Activated T-helper 1 cell treated with anti-CD3 and anti-CD28 coated beads, Interleukin-12 subunit alpha, Interleukin-12 subunit beta, Interleukin-2, Interleukin-4 antibody, amounts not matched to agents 30 ng/mL and 10 ng/mL and 1 ng/mL, durations not matched to agents 14 hours and 24 hours and 36 hours (primary cell): ENCODE measurements around the gene POMGNT2. TPM values are rescaled to one million over a fixed set of nuclear protein-coding genes. Genes with fewer than 3 reads are reported as not detected.
"Not testable (repeated sequence)": the region's sequence is repeated elsewhere in the genome, so short reads cannot be mapped to it uniquely, and the experiment has no call there.

Source experiments
- DNase-seq: peaks from one replicate; pipeline ENCODE4 v3.0.0; 2021; ENCODE audit warnings: low spot score
- H3K27ac Mint-ChIP-seq: one replicate; pipeline ENCODE4 v1.8.0; 2021; ENCODE audit warnings: mild to moderate bottlenecking, mixed read lengths
- H3K27me3 Mint-ChIP-seq: one replicate; pipeline ENCODE4 v1.8.0; 2022; ENCODE audit warnings: mild to moderate bottlenecking, moderate library complexity, mixed read lengths; ENCODE audit not compliant: insufficient read depth
- H3K36me3 Mint-ChIP-seq: one replicate; pipeline ENCODE4 v1.8.0; 2021; ENCODE audit warnings: low read depth, mixed read lengths
- H3K4me1 Mint-ChIP-seq: one replicate; pipeline ENCODE4 v1.8.0; 2021; ENCODE audit warnings: low read depth, mixed read lengths
- H3K4me3 Mint-ChIP-seq: one replicate; pipeline ENCODE4 v1.8.0; 2021; ENCODE audit warnings: mild to moderate bottlenecking, moderate library complexity, mixed read lengths
- H3K9me3 Mint-ChIP-seq: one replicate; pipeline ENCODE4 v1.8.0; 2021; ENCODE audit warnings: mixed read lengths
- intact Hi-C: fragments of 100-400 bp; cut with micrococcal nuclease; formaldehyde crosslinking; loops from one replicate; pipeline ENCODE4 v1.15.1; 2024
- total RNA-seq: library from RNA; stranded (reverse); gene quantifications from 2 replicates; pipeline ENCODE4 v1.2.3, GENCODE V29; 2022

Gene POMGNT2
- total RNA-seq, 1 donor from 2014 or later = 8.3 TPM

DNA sequence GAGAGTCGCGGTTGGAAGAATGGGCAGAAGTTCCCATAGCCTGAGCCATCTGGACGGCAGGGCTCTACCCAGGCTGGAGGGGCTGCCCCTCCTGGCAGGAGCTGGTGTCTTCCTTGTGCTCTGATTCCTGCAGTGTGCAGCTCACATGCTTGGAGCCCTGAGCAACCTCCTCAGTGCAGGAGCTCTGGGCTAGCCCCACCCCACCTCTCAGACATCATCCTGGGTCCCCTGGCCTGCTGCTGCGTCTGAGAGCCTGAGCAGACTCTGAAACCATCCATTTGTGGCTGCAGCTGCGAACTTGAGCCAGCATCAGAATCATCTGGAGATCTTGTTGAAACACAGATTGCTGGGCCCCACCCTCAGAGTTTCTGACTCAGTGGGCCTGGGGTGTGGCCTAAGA is 42.8 kb downstream of the POMGNT2 start:
- Mint-ChIP-seq H3K27ac (no peak overlapping the region), H3K4me3 (no peak overlapping the region), H3K9me3 (no peaks in the 10 kb centered on the region), H3K36me3 (no peaks in the 10 kb centered on the region), H3K4me1 (no peaks in the 10 kb centered on the region), H3K27me3 (no peaks in the 10 kb centered on the region)
- intact Hi-C loops = no loop called here
- DNase-seq = no peak

DNA sequence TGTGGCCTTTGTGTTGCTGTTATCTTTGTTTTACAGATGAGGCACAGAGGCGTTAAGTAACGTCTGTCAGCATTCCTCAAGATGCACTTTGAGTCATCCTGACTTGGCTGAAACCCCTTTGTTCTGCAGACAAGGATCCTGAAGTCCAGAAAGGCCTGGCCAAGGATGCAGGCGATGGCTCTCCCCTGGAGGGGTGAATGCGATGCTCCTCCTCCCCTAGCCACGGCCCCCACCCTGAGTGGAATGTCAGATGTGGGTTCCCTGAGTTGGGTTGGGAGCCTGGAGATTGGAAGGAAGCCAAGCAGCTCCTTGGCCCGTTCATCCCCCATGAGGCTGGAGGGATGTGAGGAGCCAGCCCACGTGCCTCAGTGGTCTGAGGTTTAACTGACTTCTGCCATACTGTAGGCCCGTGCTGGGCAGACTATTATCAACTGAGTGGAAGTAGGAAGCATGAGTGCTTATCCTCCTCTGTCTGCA is 43.3 kb downstream of the POMGNT2 start:
- intact Hi-C loops = no loop called here
- Mint-ChIP-seq H3K4me3 (no peak overlapping the region), H3K27ac (no peak overlapping the region)

DNA sequence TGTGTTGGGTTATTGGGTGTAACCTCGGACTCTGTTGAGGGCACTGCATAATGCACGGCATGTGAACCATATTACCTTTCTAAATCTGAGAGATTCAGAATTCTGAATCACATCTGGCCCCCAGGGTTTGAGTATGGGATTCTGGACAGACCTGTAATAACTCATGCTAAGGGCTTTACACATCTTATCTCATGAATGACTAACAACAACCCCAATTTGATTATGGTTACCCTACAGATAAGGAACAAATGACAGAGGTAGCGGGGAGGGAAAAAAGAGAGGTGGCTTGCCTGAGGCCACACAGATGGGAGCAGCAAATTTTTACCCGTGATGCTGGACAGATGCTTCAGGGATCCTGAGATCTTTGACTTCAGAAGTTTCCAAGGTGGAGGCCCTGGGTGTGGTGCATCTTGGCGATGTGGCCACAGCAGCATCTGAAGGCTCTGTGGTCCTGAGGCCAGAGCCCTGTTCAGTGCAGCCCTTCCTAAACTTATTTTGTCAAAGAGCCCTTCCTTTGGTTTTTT is 43.8 kb downstream of the POMGNT2 start:
- Mint-ChIP-seq H3K4me1 (no peaks in the 10 kb centered on the region), H3K9me3 (no peaks in the 10 kb centered on the region), H3K27me3 (peaks cover 2% of the 10 kb centered on the region), H3K4me3 (no peak overlapping the region), H3K36me3 (no peaks in the 10 kb centered on the region), H3K27ac (no peak overlapping the region)
- no peak for DNase-seq
- intact Hi-C loops = no loop called here

More for the DNA sequence above, 43.3 kb downstream of the POMGNT2 start:
- Mint-ChIP-seq H3K36me3 (no peaks in the 10 kb centered on the region), H3K4me1 (no peaks in the 10 kb centered on the region), H3K9me3 (no peaks in the 10 kb centered on the region), H3K27me3 (peaks cover under 1% of the 10 kb centered on the region)
- no peak for DNase-seq

DNA sequence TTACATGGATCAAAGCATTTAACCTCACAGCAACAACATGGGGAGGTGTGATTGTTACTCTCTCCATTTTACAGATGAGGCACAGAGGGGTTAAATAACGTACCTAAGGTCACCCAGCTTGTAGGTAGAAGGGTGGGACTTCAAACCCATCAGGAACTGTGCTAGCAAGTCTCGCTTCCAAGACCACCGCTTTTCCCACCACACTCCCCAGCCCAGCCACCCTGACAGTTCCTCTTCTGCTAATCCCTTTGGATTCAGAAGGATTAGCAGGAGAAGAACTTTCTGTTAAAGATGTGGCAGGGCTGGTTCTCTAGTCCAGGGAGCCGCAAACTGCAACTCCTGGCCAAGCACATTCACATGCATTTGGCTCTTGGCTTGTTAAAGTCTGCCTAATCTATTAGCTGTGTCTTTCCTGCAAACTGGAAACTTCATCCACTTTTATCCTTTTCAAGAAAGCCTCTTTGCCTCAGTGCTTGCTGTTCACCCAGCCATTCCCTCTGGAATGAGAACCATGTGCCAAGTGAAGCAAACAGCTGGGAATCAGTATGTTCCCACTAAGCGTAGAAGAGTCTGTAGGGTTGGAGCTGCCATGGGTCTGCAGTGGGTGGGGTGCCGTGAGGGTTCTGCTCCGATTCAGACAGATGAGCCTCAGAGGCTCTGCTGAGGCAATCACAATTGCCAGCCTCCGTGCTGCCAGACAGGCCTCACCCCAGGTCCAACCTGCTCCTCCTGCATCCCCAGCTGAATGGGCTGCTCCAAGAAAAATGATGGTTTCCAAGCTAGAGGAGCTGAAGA is 44.6 kb downstream of the POMGNT2 start:
- H3K4me1 Mint-ChIP-seq = no peaks in the 10 kb centered on the region
- no peaks in the 10 kb centered on the region for H3K9me3 Mint-ChIP-seq
- H3K27ac Mint-ChIP-seq = no peak overlapping the region
- no peak overlapping the region for H3K4me3 Mint-ChIP-seq
- H3K36me3 Mint-ChIP-seq = no peaks in the 10 kb centered on the region
- intact Hi-C loops = no loop called here
- no peak for DNase-seq
- peaks cover 2% of the 10 kb centered on the region for H3K27me3 Mint-ChIP-seq

DNA sequence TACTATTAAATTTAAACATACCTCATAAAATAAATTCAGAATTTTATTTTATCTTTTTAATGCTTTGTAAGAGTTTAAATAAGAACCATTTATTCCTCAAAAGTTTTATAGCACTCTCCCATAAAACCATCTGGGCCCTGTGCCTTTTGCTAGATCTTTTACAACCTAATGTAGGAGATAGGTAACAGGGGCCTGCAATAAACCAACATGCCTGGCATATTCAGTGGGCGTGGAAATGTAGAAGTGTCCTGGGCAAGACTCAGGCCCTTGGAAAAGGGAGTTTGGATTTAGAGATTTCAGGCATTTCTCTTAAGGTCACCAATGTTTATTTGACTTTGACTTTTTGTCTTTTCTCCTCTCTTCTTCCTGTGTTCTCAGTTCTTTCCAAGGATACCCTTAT is 46.4 kb downstream of the POMGNT2 start:
- Mint-ChIP-seq H3K27ac (no peak overlapping the region), H3K27me3 (peaks cover 2% of the 10 kb centered on the region), H3K9me3 (no peaks in the 10 kb centered on the region), H3K4me1 (no peaks in the 10 kb centered on the region), H3K36me3 (no peaks in the 10 kb centered on the region), H3K4me3 (no peak overlapping the region)
- intact Hi-C loops = no loop called here
- DNase-seq = no peak

DNA sequence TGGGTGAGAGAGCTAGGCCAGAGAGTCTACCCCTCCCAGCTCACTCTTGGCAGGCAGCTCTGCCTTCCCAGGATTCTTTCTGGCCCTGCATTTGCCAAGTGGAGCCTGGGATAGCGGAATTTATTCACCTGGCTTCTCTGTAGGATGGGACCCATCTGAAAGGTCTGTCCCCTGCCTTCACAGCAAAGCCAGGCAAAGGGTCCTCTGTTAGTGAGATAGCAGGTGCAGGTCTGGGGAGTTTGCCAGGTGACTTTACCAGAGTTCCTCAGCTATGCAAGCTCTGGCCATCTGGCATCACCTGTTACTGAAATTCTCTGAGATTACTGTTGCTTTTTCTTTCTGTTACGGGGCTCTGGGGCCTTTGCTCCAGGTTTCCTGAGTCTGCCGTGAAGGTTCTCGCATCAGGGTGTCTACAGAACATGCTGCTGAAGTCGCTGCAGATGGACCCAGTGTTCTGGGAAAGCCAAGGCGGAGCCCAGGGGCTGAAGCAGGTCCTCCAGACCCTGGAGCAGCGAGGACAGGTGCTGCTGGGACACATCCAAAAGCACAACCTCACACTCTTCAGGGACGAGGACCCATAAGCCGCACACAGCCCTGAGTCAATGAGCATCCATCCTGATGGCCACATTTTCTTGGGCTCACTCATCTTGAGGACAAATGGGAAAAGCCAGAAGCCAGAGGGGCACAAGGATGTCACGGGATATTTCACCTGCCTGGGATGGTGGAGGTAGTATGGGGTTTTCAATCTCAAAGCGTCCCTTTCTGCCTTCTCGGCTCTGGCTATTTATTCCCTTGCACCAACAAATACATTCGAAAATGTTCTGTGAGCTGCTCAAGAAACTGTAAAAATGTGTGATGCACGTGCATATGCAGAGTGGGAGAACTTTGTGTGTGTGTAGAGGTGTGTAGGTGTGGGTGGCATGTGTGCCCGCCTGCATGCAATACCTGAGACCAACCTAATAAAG is 49.8 kb downstream of the POMGNT2 start:
- DNase-seq = no peak
- Mint-ChIP-seq H3K9me3 (peaks cover 15% of the 10 kb centered on the region), H3K27ac (no peak overlapping the region), H3K4me1 (no peaks in the 10 kb centered on the region), H3K27me3 (peaks cover 6% of the 10 kb centered on the region), H3K36me3 (no peaks in the 10 kb centered on the region), H3K4me3 (no peak overlapping the region)
- intact Hi-C loops = no loop called here

DNA sequence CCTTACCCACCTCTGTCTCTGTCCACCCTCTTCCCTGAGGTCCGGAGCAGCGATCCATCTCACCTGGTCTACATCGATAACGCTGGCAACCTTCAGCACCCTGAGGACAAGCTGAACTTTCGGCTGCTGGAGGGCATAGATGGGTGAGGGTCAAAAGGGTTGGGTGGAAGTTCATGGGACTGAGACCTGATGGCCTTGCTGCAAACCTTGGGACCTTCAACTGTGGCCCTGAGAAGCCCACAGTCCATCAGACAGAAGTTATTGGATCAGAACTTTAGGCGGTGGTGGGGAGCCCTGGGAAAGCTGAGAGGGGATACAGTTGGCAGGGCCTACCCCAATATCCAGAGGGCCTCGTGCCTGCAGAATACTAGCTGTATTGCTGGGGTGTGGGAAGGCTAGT is 50.5 kb downstream of the POMGNT2 start:
- H3K4me3 Mint-ChIP-seq = no peak overlapping the region
- peaks cover 9% of the 10 kb centered on the region for H3K27me3 Mint-ChIP-seq
- no peaks in the 10 kb centered on the region for H3K36me3 Mint-ChIP-seq
- H3K9me3 Mint-ChIP-seq = peaks cover 22% of the 10 kb centered on the region
- H3K4me1 Mint-ChIP-seq = no peaks in the 10 kb centered on the region
- no peak for DNase-seq
- no peak overlapping the region for H3K27ac Mint-ChIP-seq
- intact Hi-C loops = no loop called here

DNA sequence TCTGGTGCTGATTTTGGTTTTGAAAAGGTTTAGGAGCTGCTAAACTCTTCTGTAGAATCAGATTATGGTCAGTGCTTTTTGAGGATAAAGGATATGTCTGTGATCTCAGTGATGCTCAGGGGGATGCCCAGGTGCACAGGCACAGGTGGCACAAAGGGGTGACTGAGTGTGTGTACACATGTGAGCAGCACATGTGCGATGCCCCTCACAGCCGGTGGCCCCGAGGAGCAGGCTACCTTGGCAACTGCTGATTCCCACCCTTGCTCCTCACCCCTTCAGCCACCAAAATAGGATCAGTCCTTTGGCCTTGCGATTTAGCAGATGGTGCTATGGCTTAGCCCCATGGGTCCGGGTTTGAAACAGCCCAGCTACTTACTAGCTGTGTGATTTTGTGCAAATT is 51.1 kb downstream of the POMGNT2 start:
- Mint-ChIP-seq H3K36me3 (no peaks in the 10 kb centered on the region), H3K4me1 (no peaks in the 10 kb centered on the region), H3K27me3 (peaks cover 9% of the 10 kb centered on the region), H3K4me3 (no peak overlapping the region), H3K9me3 (peaks cover 28% of the 10 kb centered on the region), H3K27ac (no peak overlapping the region)
- no peak for DNase-seq
- intact Hi-C loops = no loop called here

DNA sequence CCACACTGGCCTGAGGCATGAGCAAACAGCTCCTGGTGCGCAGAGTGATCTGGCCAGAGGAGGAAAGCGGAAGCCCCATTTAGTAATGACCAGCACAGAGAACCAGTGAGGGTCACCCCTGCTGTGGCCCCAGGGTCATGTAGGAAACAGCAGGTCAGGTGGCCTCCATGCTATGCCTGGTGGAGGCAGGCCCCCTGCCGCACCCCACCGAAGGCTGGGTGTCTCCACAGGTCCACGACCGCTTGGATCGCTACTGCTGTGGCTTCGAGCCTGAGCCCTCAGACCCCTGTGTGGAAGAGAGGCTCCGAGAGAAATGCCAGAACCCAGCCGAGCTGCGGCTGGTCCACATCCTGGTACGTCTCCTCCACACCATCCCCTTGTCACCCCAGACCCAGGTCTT is 52.6 kb downstream of the POMGNT2 start:
- intact Hi-C loops = no loop called here
- Mint-ChIP-seq H3K36me3 (no peaks in the 10 kb centered on the region), H3K27ac (no peak overlapping the region), H3K9me3 (peaks cover 39% of the 10 kb centered on the region), H3K4me3 (no peak overlapping the region), H3K27me3 (peaks cover 9% of the 10 kb centered on the region), H3K4me1 (no peaks in the 10 kb centered on the region)
- no peak for DNase-seq

DNA sequence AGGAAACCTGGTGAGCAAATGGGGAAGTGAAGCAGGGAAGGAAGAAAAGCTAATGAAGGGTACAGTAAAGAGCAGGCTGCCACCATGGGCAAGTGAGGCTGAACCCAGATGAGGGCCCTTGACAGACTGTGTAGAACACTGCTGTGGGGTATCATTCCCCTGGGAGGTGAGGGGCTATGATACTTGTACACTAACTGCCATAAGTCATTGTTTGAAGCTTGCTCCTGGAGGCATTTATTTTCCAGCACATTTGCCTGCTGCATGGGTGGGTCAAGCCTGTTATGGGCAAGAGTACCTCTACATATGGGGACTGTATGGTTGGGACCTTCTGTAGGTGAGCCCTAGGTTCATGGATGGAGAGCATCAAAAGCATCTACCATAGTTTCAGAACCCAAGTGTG is 57.4 kb downstream of the POMGNT2 start:
- Mint-ChIP-seq H3K4me1 (no peaks in the 10 kb centered on the region), H3K36me3 (peaks cover 2% of the 10 kb centered on the region), H3K27me3 (peaks cover 5% of the 10 kb centered on the region), H3K27ac (no peak overlapping the region), H3K9me3 (peaks cover 70% of the 10 kb centered on the region), H3K4me3 (no peak overlapping the region)
- no peak for DNase-seq
- intact Hi-C loops = no loop called here

DNA sequence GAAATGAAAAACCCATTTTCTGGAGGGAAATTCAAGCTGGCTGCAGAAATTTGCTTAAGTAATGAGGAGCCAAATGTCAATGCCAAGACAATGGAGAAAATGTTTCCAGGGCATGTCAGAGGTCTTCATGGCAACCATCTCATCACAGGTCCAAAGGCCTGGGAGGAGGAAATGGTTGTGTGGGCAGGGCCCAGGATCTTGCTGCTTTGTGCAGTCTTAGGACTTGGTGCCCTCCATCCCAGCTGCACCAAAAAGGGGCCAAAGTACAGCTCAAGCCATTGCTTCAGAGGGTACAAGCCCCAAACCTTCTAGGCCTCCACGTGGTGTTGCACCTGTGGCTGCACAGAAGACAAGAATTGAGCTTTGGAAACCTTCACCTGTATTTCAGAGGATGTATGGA is 59.3 kb downstream of the POMGNT2 start:
- Mint-ChIP-seq H3K4me1 (no peaks in the 10 kb centered on the region), H3K4me3 (no peak overlapping the region), H3K27me3 (peaks cover 3% of the 10 kb centered on the region), H3K27ac (no peak overlapping the region), H3K36me3 (peaks cover 2% of the 10 kb centered on the region), H3K9me3 (peaks cover 59% of the 10 kb centered on the region)
- no peak for DNase-seq
- intact Hi-C loops = no loop called here

DNA sequence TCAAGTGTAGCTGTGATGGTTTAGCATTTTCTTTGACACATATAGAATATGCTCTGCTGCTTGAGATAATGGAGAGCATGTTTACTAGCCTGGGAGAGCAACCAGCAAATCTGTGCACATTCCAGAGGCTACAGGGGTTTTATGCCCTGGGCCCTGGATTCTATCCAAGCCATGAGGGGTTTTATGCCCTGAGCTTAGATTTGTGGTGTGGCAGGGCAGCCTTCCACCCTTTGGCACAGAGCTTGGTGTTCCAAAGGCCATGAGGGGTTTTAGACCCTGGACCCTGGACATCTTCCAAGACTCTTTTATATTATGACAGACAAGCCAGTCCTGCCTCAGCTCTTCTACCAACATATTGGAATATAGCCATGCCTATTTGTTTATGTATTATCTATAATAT is 60.8 kb downstream of the POMGNT2 start:
- H3K9me3 Mint-ChIP-seq = peaks cover 46% of the 10 kb centered on the region
- H3K4me3 Mint-ChIP-seq, intact Hi-C loops, H3K4me1 Mint-ChIP-seq, DNase-seq, H3K27ac Mint-ChIP-seq, H3K36me3 Mint-ChIP-seq, H3K27me3 Mint-ChIP-seq: not testable (repeated sequence)

DNA sequence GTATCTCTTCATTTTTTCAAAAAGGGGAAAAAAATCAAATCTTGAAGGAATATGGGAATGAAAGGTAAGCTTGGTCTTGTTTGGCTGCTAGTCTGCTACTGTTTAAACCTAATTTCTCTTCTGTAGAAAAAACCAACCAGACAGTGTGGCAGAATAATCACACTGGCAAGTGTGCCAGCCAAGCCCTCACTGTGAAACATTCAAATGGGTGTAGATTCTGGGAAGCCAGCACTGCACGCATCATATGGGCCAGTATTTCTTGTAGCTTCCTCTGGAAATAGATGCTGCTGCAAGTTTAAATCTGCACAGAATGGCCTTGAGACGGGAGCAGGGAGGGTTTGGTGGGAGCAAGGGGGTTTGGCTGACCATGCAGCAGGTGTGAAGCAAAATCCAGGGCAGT is 62.1 kb downstream of the POMGNT2 start:
- H3K4me3 Mint-ChIP-seq = no peak overlapping the region
- intact Hi-C loops = no loop called here
- H3K9me3 Mint-ChIP-seq = peaks cover 35% of the 10 kb centered on the region
- H3K27me3 Mint-ChIP-seq = no peaks in the 10 kb centered on the region
- DNase-seq = no peak
- no peak overlapping the region for H3K27ac Mint-ChIP-seq
- H3K4me1 Mint-ChIP-seq = no peaks in the 10 kb centered on the region
- H3K36me3 Mint-ChIP-seq = peaks cover 2% of the 10 kb centered on the region
